ENCODE results near the gene PARVB.

DNA sequence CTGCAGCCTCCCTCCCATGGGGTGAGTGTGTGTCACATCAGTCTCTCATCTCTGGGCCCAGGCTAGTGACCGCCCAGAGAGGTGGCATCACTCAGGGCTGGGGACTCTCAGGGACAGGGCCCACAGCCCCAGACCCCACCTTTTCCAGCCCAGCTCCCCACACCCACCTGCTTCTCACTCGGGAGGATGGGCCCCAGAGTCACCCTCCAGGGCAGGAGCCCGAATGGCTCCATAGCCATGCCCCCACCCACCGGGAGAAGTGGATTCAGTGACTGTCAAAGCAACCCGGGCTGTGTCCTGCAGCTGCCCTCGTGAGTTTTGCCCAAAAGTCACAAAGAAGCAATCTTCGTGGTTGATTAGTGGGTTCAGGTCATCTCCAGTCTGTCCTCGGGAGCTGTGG lies 182.6 kb downstream of the PARVB start:
- TF ChIP-seq, protein P1, sequence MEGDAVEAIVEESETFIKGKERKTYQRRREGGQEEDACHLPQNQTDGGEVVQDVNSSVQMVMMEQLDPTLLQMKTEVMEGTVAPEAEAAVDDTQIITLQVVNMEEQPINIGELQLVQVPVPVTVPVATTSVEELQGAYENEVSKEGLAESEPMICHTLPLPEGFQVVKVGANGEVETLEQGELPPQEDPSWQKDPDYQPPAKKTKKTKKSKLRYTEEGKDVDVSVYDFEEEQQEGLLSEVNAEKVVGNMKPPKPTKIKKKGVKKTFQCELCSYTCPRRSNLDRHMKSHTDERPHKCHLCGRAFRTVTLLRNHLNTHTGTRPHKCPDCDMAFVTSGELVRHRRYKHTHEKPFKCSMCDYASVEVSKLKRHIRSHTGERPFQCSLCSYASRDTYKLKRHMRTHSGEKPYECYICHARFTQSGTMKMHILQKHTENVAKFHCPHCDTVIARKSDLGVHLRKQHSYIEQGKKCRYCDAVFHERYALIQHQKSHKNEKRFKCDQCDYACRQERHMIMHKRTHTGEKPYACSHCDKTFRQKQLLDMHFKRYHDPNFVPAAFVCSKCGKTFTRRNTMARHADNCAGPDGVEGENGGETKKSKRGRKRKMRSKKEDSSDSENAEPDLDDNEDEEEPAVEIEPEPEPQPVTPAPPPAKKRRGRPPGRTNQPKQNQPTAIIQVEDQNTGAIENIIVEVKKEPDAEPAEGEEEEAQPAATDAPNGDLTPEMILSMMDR (IDR thresholded peaks at IDR 0.05 in 2 of 3, conservative IDR thresholded peaks at IDR 0.05 in 1 of 3; ENCODE audit: control insufficient read depth in 2 of 3, extremely low read depth in 1 of 3, insufficient read depth in 1 of 3, low read depth in 3 of 3, low read length in 3 of 3), result no peak
- TF ChIP-seq MEF2A (IDR thresholded peaks at IDR 0.05; ENCODE audit: insufficient read depth, low read depth, low read length) (no peak), NRF1 (conservative IDR thresholded peaks at IDR 0.05; ENCODE audit: low read depth, low read length) (no peak), GABPA (IDR thresholded peaks at IDR 0.05; ENCODE audit: low read depth) (no peak)

Measured in GM12878 (cell line).